HG02763 (cell line): Measurements from ENCODE around the gene BROX.
"Not testable (repeated sequence)": the region's sequence is repeated elsewhere in the genome, so short reads cannot be mapped to it uniquely, and the experiment has no call there.

Experiments used
- ATAC-seq: cut with Tn5 transposase; IDR thresholded peaks from one replicate; pipeline ENCODE4 v1.9.1; 2021; ENCODE audit warnings: mild to moderate bottlenecking, moderate library complexity; ENCODE audit not compliant: unreplicated experiment

BROX gene, protein sequence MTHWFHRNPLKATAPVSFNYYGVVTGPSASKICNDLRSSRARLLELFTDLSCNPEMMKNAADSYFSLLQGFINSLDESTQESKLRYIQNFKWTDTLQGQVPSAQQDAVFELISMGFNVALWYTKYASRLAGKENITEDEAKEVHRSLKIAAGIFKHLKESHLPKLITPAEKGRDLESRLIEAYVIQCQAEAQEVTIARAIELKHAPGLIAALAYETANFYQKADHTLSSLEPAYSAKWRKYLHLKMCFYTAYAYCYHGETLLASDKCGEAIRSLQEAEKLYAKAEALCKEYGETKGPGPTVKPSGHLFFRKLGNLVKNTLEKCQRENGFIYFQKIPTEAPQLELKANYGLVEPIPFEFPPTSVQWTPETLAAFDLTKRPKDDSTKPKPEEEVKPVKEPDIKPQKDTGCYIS

DNA sequence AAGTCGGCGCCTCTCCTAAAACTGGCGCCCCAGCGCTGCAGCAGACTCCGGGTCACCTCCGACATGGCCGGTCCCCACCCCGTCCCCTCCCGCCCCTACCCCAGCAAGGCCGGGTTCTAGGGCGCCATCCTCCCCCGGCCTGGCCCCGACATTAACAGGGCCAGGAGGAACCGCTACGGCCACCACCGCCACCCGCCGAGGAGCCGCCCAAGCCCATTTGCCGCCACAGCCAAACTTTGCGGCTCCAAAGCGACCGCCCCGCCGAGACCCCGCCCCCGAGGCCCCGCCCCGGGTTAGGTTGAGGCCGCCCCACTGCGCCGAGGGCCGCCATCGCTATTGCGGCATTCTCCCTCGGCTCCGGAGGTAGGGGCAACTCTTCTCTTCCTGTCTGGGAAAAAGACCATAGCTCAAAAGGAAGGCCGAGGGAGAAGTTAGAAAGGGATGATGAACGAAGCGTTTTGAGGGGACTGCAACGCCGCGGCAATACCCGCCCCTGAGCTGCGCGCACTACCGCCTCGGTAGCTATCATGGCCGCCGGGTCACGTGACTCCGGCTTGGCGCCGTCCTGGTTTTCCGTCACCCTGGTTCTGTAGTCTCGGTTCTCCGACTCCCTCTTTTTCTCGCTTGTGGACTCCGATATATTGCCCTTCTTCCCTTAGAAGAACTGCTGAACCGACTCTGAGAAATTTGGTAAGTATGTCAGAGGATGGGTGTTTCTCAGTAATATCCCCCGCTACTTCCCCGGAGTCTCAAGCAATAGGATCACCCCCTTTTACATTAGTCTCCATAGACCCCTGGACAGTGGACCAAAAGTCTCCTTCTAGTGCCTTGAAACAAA lies at the start of gene BROX, which contains the start of gene AIDA:
Gene BROX, plus strand, starts transcription at position 312 of the 838 bp plus-strand sequence. CDS start 3,136 bp downstream, outside the sequence.
Gene AIDA, minus strand, starts transcription at position 239 of the 838 bp plus-strand sequence. Its CDS starts 174 bp downstream, at position 65.
- peak; percentile 77 for ATAC-seq

DNA sequence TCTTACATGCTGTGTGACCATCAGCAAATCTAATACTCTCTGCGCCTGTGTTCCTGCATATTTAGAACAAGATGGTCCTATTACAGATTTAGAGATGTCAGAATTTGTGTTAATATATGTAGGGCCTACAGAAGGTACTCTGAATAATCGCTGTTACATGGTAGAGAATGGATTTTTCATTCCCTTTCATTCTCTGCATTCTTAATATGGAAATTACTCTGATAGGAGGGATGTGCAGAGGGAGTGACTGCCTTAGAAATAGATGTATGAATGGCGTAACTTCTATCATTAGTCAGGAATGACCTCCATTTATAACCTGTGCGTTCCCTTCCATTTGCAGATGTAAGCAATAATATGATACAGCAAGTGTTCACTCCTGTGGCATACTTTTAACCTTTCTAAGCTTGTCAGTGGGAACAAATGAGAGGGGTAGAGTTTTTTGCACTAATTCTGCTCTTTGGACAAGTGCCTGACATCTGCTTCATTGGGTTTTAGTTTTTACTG lies 48.9 kb upstream of the BROX start:
- no peak for ATAC-seq

DNA sequence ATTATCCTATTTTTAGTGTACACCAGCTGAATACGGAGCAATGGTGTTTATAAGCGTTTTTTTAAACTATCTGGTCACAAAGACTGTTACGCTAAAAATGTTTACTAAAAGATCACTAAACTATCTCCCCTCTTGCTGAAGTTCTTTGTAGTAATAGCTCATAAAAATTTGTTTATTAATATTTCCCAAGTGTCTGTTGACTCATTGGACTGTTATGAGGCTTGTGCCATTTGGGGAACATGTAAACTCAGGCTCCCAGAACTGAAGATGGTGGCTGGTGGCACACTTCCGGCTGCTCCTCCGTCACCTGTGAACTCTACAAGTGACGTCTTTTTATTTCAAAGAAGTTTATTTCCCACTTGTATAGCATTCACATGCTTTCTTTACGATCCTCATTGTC lies 46.4 kb upstream of the BROX start:
- ATAC-seq = no peak

DNA sequence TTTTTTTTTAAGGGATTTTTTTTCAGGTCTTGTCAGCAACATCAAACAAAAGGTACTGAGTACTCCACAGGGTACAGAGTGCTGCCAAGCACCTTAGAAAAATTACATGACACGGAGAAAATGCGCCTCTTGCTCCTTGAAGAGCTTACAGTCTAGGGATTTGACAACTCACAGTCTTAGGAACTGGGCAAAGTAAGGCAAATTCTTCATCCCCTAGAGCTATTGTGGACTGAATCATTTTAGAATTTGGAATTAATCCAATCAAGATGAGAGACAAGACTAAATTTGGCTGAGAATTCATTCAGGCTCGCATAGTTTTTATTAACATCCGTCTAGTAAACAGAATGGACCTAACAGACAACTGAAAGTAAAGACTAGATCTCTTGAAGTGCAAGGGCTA lies 44.2 kb upstream of the BROX start:
- not testable (repeated sequence) for ATAC-seq

DNA sequence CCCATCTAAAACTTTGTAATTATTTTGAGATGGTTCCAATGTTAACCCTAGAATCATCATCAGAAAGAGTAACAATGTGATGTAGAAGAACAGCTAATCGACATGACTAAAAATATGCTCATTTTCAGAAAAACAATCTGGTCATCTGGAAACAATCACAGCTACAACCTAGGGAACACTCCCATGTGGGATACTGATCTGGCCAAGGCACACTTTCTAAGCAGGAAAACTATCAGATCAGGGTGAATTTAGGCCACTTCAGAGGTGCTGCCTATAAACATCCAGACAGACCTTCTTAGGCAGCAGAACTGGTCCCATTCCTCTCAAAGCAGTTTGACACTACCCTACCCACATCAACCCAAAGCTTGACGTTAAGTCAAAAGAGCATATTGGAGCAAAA lies 43.3 kb upstream of the BROX start:
- not testable (repeated sequence) for ATAC-seq

DNA sequence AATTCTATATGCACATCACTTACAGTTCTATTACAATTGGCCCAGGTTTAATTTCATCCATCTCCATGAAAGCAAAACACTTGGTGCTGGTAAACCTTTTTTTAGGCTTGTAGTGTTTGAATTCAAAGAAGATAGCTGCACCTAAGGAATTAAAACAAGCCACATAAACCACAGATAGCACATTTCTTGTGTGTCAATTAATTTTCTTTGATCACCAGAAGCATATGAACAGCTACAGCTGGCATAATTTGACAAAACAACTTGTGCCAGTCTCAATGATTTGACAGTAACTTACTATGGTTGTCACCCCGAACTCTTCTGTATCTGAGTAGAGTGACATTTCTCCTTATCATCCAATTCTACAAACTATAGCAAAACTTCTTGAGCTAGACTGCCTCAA lies 42.3 kb upstream of the BROX start:
- no peak for ATAC-seq

DNA sequence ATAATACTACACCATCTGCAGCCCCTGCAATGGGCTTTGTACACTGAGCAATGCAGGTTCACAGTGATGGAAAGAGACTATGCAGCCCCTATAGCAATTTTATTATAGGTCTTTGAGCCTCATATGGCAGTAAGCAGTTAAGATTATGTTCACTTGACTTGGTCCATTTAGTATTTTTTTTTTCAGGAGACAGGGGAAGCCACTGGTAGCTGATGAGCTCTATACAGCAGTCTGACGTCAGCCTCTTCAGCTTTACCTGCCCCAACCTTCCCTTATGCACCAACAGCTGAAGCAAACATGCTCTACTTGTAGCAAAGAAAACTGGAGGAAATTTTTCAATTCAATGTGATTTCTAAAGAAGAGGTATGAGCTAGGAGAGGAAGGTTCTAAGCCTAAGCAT lies 32.3 kb upstream of the BROX start:
- no peak for ATAC-seq

DNA sequence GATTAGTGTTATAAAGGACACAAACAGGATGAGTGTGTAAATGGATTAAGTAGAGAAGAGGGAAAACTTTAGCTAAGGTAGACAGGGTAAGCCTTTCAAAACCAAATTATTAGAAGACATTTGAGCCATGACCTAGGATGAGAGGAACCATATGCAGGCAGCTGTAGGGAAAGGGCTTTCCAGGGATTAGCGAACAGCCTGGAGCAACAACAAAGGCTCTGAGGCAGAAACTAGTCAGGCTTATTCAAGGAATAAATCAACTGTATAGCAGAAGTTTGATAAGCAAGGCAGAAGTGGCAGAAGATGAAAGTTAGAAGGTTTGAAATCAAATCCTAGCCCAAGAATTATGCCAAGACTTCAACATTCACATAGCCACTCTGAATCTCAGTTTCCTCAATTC lies 21.3 kb upstream of the BROX start:
- ATAC-seq = no peak

DNA sequence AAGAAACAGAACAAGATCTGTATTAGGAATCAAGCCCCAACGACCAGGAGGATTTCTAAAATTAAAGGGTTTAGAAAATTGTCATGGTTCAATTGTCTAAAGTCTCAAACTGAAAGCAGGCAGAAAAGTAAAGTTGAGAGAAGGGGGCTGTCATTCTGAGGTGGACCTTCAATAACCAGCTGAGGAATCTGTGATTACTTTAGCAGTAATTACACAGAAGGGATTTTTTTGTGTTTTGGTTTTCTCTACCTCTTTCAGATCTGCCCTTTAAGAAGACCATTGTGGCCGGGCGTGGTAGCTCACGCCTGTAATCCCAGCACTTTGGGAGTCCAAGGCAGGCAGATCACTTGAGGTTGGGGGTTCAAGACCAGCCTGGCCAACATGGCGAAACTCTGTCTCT lies 17.4 kb upstream of the BROX start:
- ATAC-seq = no peak

DNA sequence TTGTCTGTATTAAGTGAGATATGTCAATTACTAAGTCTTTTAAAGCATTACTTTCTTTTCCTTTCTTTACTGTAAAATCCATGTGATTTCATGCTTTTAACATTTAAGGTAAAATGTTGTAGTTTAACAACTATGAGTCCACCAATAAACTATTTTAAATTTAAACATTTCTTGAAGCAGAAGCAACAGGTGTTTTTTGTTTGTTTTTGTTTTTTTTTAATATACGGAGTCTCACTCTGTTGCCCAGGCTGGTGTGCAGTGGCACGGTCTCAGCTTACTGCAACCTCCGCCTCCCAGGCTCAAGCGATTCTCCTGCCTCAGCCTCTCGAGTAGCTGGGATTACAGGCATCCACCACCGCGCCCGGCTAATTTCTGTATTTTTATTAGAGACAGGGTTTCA lies 15.6 kb upstream of the BROX start:
- no peak for ATAC-seq

DNA sequence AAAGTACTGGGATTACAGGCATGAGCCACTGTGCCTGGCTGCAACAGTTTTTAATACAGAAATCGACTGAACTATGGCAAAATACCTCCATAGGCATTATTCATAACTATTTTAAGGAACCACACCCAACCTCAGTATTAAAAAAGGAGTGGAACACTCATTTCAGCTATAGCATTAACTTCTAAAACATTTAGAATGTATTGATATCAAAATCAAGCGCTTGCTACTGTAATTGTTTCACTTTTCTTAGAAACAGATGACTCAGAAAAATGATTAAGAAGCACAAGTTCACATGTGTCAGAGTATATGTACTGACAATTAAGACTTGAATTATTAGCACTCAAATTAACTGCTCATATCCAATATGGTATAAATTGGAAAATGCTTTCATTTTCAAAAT lies 15.2 kb upstream of the BROX start:
- no peak for ATAC-seq

DNA sequence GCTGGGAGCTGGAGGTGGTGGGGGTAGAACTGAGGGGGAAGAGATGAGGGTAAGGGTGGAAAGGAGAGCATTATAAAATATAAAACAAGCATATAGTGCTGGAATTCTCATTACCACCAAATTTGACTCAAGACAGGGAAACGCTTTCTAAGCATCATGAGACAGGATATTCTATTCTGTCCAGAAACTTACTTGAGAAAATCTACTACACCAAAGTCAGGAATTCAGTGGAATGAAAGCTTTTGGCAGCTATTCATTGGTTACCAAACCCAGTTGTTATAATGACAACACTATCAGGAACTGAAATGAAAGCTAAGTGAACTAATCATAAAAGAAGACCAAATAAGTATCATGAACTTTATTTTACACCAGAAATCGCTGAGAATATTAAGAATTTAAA lies 14.5 kb upstream of the BROX start:
- no peak for ATAC-seq

DNA sequence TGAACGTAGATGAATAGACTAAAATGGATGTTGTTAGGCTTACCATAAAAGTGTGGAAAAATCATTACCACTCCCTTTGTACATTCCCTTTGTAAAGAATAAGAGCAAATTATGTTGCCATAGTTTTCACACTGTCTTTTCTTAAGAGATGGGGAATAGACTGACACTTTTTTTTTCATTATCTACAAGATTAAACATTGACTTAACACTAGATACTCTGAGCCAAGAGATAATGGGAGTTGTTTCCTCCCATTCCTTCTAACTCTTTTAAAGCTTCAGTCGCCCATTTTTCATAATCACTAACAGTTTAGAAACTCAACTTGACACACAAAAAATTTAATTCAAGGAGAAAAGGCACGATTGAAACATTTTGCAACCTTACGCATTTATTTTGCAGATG lies 10.2 kb upstream of the BROX start:
- ATAC-seq = no peak

DNA sequence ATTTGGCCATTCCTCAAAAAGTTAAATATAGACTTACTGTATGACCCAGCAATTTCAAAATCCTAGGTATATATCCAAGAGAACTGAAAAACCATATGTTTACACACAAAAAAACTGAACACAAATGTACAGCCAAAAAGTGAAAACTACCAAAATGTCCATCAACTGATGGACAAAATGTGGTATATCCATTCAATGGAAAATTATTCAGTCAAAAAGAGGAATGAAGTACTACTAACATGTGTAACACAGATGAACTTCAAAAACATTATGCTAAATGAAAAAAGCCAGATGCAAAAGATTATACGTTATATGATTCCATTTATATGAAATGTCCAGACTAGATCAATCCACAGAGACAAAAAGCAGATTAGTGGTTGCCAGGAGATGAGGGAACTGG lies 8.1 kb upstream of the BROX start:
- no peak for ATAC-seq

DNA sequence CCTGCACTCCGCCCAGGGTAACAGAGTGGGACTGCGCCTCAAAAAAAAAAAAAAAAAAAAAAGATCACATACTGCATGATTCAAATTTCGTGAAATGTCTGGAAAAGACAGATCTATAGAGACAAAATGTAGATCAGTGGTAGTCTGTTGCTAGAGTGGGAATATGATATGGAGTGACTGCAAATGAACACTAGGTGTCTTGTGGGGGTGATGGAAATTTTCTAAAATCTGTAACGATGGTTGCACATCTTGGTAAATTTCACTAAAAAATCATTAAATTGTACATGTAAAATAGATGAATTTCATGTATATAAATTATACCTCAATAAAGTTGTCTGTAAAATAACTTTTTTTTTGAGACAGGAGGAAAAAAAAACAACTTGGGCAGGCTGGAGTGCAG lies 5.5 kb upstream of the BROX start:
- ATAC-seq = no peak

DNA sequence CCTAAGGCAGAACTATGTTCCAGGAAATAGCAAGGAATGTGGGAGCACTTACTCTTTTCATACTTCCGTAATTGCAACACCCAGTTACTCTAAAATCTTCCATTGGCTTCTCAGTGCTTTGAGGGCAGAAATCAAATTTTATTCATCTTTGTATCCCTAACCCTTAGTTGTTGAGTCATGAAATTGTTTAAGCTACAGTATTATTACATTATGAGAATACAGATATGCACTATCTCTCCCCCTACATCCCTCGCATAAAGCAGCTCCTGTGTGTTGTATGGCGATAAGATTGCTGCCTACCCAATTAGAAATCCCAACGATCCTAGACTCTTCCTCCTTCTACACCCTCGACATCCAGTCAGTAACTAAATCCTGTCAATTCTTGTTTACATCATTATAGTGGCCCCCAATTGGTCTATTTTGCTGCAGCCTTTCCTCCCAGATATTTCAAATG lies 2.6 kb upstream of the BROX start:
- no peak for ATAC-seq

DNA sequence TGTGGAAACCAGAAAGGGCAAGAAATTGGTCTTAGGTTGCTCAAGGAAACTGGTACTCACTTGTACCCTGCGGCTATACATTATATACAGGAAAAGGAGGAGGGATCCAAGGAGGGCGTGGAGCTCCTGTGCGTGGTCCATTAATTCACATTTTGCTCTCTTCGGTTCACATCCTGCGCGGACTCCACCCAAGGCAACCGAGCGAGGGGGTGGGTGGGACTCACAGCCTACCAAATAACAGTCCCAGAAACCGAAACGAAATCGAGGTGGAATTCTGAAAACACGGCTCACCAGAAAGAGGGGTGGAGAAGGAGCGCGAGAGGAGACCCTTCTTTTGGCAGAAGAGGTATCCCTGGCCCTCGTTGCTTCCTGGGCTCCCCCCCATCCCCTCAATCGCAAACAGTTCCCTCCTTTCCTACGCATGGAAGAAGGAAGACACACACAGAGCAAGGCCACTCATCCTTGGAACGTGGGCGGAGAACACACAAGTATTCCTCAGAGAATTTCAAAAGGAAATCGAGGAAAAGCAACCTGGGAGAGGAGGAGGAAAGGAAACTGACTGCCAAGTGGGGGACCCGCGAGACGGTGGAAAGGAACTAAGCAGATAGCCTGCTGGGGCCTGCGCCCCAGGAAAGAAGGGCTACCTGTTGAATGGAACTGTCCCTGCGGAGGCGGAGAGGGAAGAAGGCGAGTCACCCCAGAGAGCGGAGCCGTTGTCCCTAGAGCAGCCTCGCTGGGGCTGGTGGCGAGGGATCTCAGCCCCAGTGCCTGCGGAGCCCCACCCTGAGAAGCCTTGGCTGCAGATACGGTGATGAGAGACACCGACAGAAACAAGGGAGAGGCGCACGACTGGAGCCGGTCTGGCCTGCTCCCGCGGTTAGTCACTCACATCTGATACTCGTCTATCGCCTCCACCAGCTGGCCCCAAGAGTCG lies 778 bp upstream of the BROX start:
- ATAC-seq = peak; percentile 21

DNA sequence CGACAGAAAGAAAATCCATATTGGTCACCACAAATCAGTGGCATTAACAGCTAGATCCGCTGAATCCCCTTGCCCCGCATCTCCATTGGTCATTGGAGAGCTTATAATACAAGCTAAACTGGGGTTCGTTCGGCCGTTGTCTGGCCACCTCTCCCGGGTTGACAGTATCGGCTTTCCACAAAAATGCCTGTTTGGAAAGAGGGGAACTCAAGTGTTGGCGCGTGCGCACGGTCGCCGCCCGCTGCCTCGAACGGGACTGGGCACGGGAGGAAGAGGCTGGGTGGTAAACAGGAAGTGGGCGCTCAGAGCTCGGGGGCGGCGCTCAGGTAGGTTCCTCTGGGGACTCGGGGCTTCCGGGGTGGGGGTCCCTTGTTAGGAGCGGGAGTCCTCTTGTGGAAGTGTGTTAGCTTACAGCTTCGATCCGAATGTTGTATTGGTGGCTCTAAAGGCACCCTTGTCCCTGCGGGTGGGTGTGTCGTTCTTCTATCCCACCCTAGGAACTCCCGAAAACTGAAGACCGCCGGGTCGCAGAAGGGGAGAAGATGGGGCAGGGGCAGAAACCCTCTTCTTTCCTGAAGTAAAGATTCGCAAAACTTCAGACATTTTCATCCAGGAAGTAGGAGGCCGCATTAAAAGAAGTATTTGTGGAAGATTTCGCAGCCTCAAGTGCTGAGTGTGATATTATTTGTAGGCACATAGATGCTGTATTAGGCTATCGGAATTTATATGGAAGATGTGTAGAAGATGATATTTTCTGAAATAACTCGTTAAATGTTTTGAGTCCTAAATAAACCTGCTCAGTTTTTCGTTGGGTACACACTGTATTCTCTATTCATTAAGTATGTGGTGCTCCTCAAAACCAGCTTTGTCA lies 962 bp downstream of the BROX start:
- ATAC-seq = peak; percentile 70

DNA sequence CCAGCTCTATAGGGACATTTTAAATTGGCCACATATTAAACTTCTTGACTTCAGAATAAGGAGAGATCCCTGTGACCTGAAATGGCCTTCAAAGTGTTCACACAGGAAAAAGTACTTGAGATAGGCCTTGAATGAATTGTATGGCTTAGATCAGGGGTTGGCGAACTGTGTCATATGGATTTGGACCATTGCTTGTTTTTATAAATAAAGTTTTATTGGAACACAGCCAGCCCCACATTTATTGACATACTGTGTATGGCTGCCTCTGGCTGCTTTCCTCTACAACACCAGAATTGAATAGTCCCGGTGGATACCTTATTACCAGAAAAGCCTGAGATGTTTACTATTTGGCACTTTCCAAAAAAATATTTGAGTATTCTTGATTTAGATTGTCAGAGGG lies 4.0 kb downstream of the BROX start:
- ATAC-seq = no peak

DNA sequence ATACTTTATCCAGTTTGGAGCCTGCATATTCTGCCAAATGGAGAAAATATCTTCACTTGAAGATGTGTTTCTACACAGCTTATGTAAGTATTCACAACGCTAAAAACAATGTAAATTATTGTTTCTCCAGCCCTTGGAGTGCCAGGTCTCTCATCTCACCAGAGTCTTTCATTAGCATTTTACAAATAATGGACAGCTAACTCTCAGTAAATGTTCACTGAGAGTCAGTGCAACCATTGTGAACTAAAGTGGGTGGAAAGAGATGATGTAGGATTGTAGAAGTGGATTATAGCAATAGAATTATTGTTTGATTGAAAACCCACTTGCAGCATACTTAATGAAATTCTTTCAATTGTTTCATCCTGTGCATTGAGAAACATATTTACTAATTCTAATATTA lies 16.4 kb downstream of the BROX start:
- ATAC-seq = no peak
